ENCODE results near the gene SRRM3. TPM values are rescaled to one million over a fixed set of nuclear protein-coding genes. Genes with fewer than 3 reads are reported as not detected.

The SRRM3 gene
- total and polyA plus RNA-seq, 4 donors, result 3.0 to 7.4 (median 4.8) TPM

GRCh38 chr7:76185187-76185896 is 16.4 kb upstream of the SRRM3 start:
- intact Hi-C loops (cut with DNase I), result loop anchor here in 1 of 2 donors (10.0 kb wide), 1 partner anchor 79 kb away; no protein-coding TSS in a partner anchor

GRCh38 chr7:76187272-76187671 is 14.4 kb upstream of the SRRM3 start:
- Histone ChIP-seq H3K36me3 (ENCODE audit: control insufficient read depth in 1 of 2, insufficient read depth in 2 of 2, low read length in 1 of 2) (no peaks in the 10 kb centered on the region), H3K4me3 (ENCODE audit: low read length in 2 of 2) (no peak overlapping the region), H3K27me3 (ENCODE audit: control insufficient read depth in 1 of 2, insufficient read depth in 2 of 2, low read length in 1 of 2) (no peaks in the 10 kb centered on the region), H3K4me1 (ENCODE audit: control insufficient read depth in 1 of 2, insufficient read depth in 2 of 2, low read length in 2 of 2) (no peaks in the 10 kb centered on the region), H3K9me3 (ENCODE audit: control insufficient read depth, low read length) (peaks cover 3% of the 10 kb centered on the region), H3K27ac (ENCODE audit: low read depth in 1 of 2, low read length in 2 of 2) (no peak overlapping the region)
- 66 to 67% methylated on average over 5 of the region's 5 CpGs for WGBS, 2 donors
- ATAC-seq (ENCODE audit: low FRiP score), result no peak
- DNase-seq, result no peak
- intact Hi-C loops (cut with DNase I), result loop anchor here in 1 of 2 donors (10.0 kb wide), 1 partner anchor 78 kb away; no protein-coding TSS in a partner anchor

More at GRCh38 chr7:76185187-76185896, 16.4 kb upstream of the SRRM3 start:
- Histone ChIP-seq H3K36me3 (ENCODE audit: control insufficient read depth in 1 of 2, insufficient read depth in 2 of 2, low read length in 1 of 2) (no peaks in the 10 kb centered on the region), H3K4me3 (ENCODE audit: low read length in 2 of 2) (no peak overlapping the region), H3K4me1 (ENCODE audit: control insufficient read depth in 1 of 2, insufficient read depth in 2 of 2, low read length in 2 of 2) (no peaks in the 10 kb centered on the region), H3K27me3 (ENCODE audit: control insufficient read depth in 1 of 2, insufficient read depth in 2 of 2, low read length in 1 of 2) (no peaks in the 10 kb centered on the region), H3K27ac (ENCODE audit: low read depth in 1 of 2, low read length in 2 of 2) (no peak overlapping the region), H3K9me3 (ENCODE audit: control insufficient read depth, low read length) (no peaks in the 10 kb centered on the region)
- ATAC-seq (ENCODE audit: low FRiP score) (no peak), DNase-seq (no peak)
- WGBS, 2 donors, result 38 to 39% methylated on average over 21 of the region's 21 CpGs

GRCh38 chr7:76189276-76189675 is 12.4 kb upstream of the SRRM3 start:
- ATAC-seq (ENCODE audit: low FRiP score), result no peak
- no peak for DNase-seq
- 79 to 80% methylated on average over 6 of the region's 6 CpGs for WGBS, 2 donors
- H3K27me3 ChIP-seq (ENCODE audit: control insufficient read depth in 1 of 2, insufficient read depth in 2 of 2, low read length in 1 of 2), result no peaks in the 10 kb centered on the region
- no peak overlapping the region for H3K27ac ChIP-seq (ENCODE audit: low read depth in 1 of 2, low read length in 2 of 2)
- H3K4me3 ChIP-seq (ENCODE audit: low read length in 2 of 2), result no peak overlapping the region
- intact Hi-C loops (cut with DNase I), result loop anchor here in 1 of 2 donors (10.0 kb wide), 1 partner anchor 76 kb away; no protein-coding TSS in a partner anchor
- H3K4me1 ChIP-seq (ENCODE audit: control insufficient read depth in 1 of 2, insufficient read depth in 2 of 2, low read length in 2 of 2), result no peaks in the 10 kb centered on the region
- H3K9me3 ChIP-seq (ENCODE audit: control insufficient read depth, low read length), result peaks cover 3% of the 10 kb centered on the region
- no peaks in the 10 kb centered on the region for H3K36me3 ChIP-seq (ENCODE audit: control insufficient read depth in 1 of 2, insufficient read depth in 2 of 2, low read length in 1 of 2)

- Histone ChIP-seq H3K4me3 (ENCODE audit: low read length in 2 of 2) (no peak overlapping the region), H3K27ac (ENCODE audit: low read depth in 1 of 2, low read length in 2 of 2) (no peak overlapping the region), H3K36me3 (ENCODE audit: control insufficient read depth in 1 of 2, insufficient read depth in 2 of 2, low read length in 1 of 2) (no peaks in the 10 kb centered on the region), H3K27me3 (ENCODE audit: control insufficient read depth in 1 of 2, insufficient read depth in 2 of 2, low read length in 1 of 2) (no peaks in the 10 kb centered on the region), H3K4me1 (ENCODE audit: control insufficient read depth in 1 of 2, insufficient read depth in 2 of 2, low read length in 2 of 2) (no peaks in the 10 kb centered on the region), H3K9me3 (ENCODE audit: control insufficient read depth, low read length) (peaks cover 3% of the 10 kb centered on the region)
- ATAC-seq (ENCODE audit: low FRiP score) (no peak), DNase-seq (no peak)
- intact Hi-C loops (cut with DNase I), result no loop called here
- 24 to 25% methylated on average over 3 of the region's 3 CpGs for WGBS, 2 donors
Measured at GRCh38 chr7:76191783-76192240, 9.9 kb upstream of the SRRM3 start.

GRCh38 chr7:76193466-76193865 is 8.2 kb upstream of the SRRM3 start:
- ATAC-seq (ENCODE audit: low FRiP score), result no peak
- intact Hi-C loops (cut with DNase I), result no loop called here
- WGBS, 2 donors, result 66 to 67% methylated on average over 4 of the region's 4 CpGs
- no peak for DNase-seq
- no peaks in the 10 kb centered on the region for H3K27me3 ChIP-seq (ENCODE audit: control insufficient read depth in 1 of 2, insufficient read depth in 2 of 2, low read length in 1 of 2)
- H3K9me3 ChIP-seq (ENCODE audit: control insufficient read depth, low read length), result peaks cover 3% of the 10 kb centered on the region
- H3K4me1 ChIP-seq (ENCODE audit: control insufficient read depth in 1 of 2, insufficient read depth in 2 of 2, low read length in 2 of 2), result no peaks in the 10 kb centered on the region
- H3K4me3 ChIP-seq (ENCODE audit: low read length in 2 of 2), result no peak overlapping the region
- H3K36me3 ChIP-seq (ENCODE audit: control insufficient read depth in 1 of 2, insufficient read depth in 2 of 2, low read length in 1 of 2), result no peaks in the 10 kb centered on the region
- no peak overlapping the region for H3K27ac ChIP-seq (ENCODE audit: low read depth in 1 of 2, low read length in 2 of 2)

GRCh38 chr7:76193883-76194282 is 7.8 kb upstream of the SRRM3 start:
- intact Hi-C loops (cut with DNase I), result no loop called here
- H3K27ac ChIP-seq (ENCODE audit: low read depth in 1 of 2, low read length in 2 of 2), result no peak overlapping the region
- no peak for ATAC-seq (ENCODE audit: low FRiP score)
- H3K9me3 ChIP-seq (ENCODE audit: control insufficient read depth, low read length), result peaks cover 3% of the 10 kb centered on the region
- H3K27me3 ChIP-seq (ENCODE audit: control insufficient read depth in 1 of 2, insufficient read depth in 2 of 2, low read length in 1 of 2), result no peaks in the 10 kb centered on the region
- H3K4me1 ChIP-seq (ENCODE audit: control insufficient read depth in 1 of 2, insufficient read depth in 2 of 2, low read length in 2 of 2), result no peaks in the 10 kb centered on the region
- H3K36me3 ChIP-seq (ENCODE audit: control insufficient read depth in 1 of 2, insufficient read depth in 2 of 2, low read length in 1 of 2), result no peaks in the 10 kb centered on the region
- H3K4me3 ChIP-seq (ENCODE audit: low read length in 2 of 2), result no peak overlapping the region
- 16 to 19% methylated on average over 5 of the region's 5 CpGs for WGBS, 2 donors
- no peak for DNase-seq

GRCh38 chr7:76196786-76197185 is 4.9 kb upstream of the SRRM3 start:
- no peak overlapping the region for H3K27ac ChIP-seq (ENCODE audit: low read depth in 1 of 2, low read length in 2 of 2)
- H3K4me1 ChIP-seq (ENCODE audit: control insufficient read depth in 1 of 2, insufficient read depth in 2 of 2, low read length in 2 of 2), result no peaks in the 10 kb centered on the region

GRCh38 chr7:76198202-76198601 is 3.5 kb upstream of the SRRM3 start:
- WGBS, 2 donors, result 29 to 33% methylated on average over 4 of the region's 4 CpGs
- DNase-seq (no peak), ATAC-seq (ENCODE audit: low FRiP score) (no peak)
- Histone ChIP-seq H3K27ac (ENCODE audit: low read depth in 1 of 2, low read length in 2 of 2) (no peak overlapping the region), H3K4me3 (ENCODE audit: low read length in 2 of 2) (no peak overlapping the region), H3K27me3 (ENCODE audit: control insufficient read depth in 1 of 2, insufficient read depth in 2 of 2, low read length in 1 of 2) (no peaks in the 10 kb centered on the region), H3K4me1 (ENCODE audit: control insufficient read depth in 1 of 2, insufficient read depth in 2 of 2, low read length in 2 of 2) (no peaks in the 10 kb centered on the region), H3K9me3 (ENCODE audit: control insufficient read depth, low read length) (no peaks in the 10 kb centered on the region), H3K36me3 (ENCODE audit: control insufficient read depth in 1 of 2, insufficient read depth in 2 of 2, low read length in 1 of 2) (no peaks in the 10 kb centered on the region)
- intact Hi-C loops (cut with DNase I), result no loop called here

More at GRCh38 chr7:76196786-76197185, 4.9 kb upstream of the SRRM3 start:
- intact Hi-C loops (cut with DNase I), result no loop called here
- Histone ChIP-seq H3K27me3 (ENCODE audit: control insufficient read depth in 1 of 2, insufficient read depth in 2 of 2, low read length in 1 of 2) (no peaks in the 10 kb centered on the region), H3K9me3 (ENCODE audit: control insufficient read depth, low read length) (peaks cover 2% of the 10 kb centered on the region), H3K4me3 (ENCODE audit: low read length in 2 of 2) (no peak overlapping the region), H3K36me3 (ENCODE audit: control insufficient read depth in 1 of 2, insufficient read depth in 2 of 2, low read length in 1 of 2) (no peaks in the 10 kb centered on the region)
- DNase-seq (no peak), ATAC-seq (ENCODE audit: low FRiP score) (no peak)
- WGBS, 2 donors, result 88 to 89% methylated on average over 10 of the region's 10 CpGs

GRCh38 chr7:76202666-76203030 is 952 bp downstream of the SRRM3 start:
- WGBS, 2 donors, result 34 to 37% methylated on average over 8 of the region's 8 CpGs
- H3K4me1 ChIP-seq (ENCODE audit: control insufficient read depth in 1 of 2, insufficient read depth in 2 of 2, low read length in 2 of 2), result no peaks in the 10 kb centered on the region
- H3K27ac ChIP-seq (ENCODE audit: low read depth in 1 of 2, low read length in 2 of 2), result no peak overlapping the region
- DNase-seq (no peak), ATAC-seq (ENCODE audit: low FRiP score) (no peak)
- no peaks in the 10 kb centered on the region for H3K27me3 ChIP-seq (ENCODE audit: control insufficient read depth in 1 of 2, insufficient read depth in 2 of 2, low read length in 1 of 2)
- H3K36me3 ChIP-seq (ENCODE audit: control insufficient read depth in 1 of 2, insufficient read depth in 2 of 2, low read length in 1 of 2), result no peaks in the 10 kb centered on the region
- intact Hi-C loops (cut with DNase I), result no loop called here
- no peak overlapping the region for H3K4me3 ChIP-seq (ENCODE audit: low read length in 2 of 2)
- H3K9me3 ChIP-seq (ENCODE audit: control insufficient read depth, low read length), result no peaks in the 10 kb centered on the region
